GM19043 (cell line): ENCODE measurements around the gene NHEJ1.

ENCODE experiments used
- ATAC-seq: cut with Tn5 transposase; IDR thresholded peaks from one replicate; pipeline ENCODE4 v1.9.1; 2021; ENCODE audit warnings: low read depth; ENCODE audit not compliant: unreplicated experiment

NHEJ1 gene

GRCh38 chr2:219090436-219091299, 69.9 kb downstream of the NHEJ1 start:
- ATAC-seq, result no peak

- no peak for ATAC-seq
Measured at GRCh38 chr2:219089330-219089729, 71.3 kb downstream of the NHEJ1 start.

- ATAC-seq, result no peak
Measured at GRCh38 chr2:219087848-219088247, 72.8 kb downstream of the NHEJ1 start.

- no peak for ATAC-seq
Measured at GRCh38 chr2:219087361-219087760, 73.3 kb downstream of the NHEJ1 start.

DNA sequence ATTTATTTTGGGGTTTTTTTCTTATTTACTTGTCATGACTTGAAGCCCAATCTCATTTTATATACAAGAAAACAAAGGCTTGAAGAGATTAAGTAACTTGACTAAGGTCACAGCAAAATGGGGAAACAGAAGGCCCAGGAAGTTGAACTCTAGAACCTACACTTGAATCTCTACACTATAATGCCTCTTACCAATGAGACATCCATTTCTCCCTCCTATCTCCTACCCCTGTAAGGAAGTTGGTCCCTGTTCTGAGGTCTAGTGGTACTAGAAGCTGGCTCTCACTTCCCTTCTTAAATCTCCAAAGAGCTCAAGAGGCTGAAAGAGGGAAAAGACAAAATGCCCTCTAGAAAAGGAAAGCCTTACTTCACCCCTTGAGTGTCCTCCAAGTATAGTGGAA, 74.4 kb downstream of the NHEJ1 start:
- no peak for ATAC-seq

DNA sequence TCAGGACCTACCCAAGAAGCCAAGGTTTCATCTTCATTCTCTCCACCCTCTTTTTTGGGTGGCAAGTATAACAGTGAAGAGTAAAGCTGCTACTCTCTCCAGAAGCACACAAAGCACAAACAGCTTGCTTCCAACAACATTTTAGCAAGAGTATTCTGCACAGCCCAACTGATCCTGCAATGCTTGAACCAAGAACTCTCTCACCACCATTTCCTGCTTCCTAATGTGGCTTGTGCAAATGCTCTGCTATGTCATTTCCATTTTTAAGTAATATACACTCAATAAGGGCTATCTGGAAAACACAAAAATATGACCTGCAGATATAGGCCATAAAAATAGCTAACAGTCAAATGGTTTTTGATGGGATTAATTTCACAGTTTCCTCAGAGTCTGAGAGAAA, 75.8 kb downstream of the NHEJ1 start:
- no peak for ATAC-seq

GRCh38 chr2:219082332-219082958, 78.2 kb downstream of the NHEJ1 start:
- no peak for ATAC-seq

- ATAC-seq, result peak; percentile 53
Measured at GRCh38 chr2:219081701-219082331, 78.8 kb downstream of the NHEJ1 start.

DNA sequence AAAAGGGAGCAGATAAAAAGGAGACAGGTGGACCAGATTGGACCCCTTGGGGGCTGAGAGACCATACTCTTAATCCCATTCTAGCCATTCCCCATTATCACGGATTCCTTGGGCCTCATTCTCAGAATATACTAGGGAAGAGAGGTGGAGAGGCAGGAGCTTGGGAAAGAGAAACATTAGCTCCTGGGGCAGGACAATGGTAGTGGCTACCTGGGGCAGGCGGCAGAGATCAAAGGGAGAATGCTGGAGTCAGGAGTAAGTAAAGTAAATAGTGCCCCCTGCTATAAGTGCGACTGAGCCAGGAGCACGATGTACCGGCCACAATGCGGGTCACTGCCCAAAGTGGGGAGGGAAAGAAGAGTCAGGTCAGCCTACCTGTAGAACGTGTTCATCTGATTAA, 79.5 kb downstream of the NHEJ1 start:
- ATAC-seq, result no peak

DNA sequence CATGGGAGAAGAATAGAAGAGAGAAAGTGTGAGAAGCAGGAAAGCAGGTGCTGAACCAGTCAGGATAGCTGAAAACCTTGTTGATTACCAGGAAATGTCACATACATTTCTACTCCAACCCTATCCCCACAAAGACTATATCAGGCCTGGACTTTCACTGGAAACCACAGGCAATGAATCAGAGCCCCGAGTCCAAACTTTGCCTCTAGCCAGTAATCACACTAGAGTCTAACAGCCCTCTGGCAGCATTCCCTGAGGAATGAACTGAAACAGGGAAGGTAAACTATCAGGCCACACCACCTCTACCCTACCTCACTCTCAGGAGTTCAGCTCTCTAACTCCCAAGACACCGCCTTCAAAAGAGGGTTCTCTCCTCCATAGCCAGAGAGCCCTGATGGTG, 81.2 kb downstream of the NHEJ1 start:
- ATAC-seq, result no peak

GRCh38 chr2:219078951-219079350, 81.7 kb downstream of the NHEJ1 start:
- ATAC-seq, result no peak

- ATAC-seq, result no peak
Measured at GRCh38 chr2:219078126-219078525, 82.5 kb downstream of the NHEJ1 start.

GRCh38 chr2:219076253-219076652, 84.4 kb downstream of the NHEJ1 start:
- ATAC-seq, result no peak

DNA sequence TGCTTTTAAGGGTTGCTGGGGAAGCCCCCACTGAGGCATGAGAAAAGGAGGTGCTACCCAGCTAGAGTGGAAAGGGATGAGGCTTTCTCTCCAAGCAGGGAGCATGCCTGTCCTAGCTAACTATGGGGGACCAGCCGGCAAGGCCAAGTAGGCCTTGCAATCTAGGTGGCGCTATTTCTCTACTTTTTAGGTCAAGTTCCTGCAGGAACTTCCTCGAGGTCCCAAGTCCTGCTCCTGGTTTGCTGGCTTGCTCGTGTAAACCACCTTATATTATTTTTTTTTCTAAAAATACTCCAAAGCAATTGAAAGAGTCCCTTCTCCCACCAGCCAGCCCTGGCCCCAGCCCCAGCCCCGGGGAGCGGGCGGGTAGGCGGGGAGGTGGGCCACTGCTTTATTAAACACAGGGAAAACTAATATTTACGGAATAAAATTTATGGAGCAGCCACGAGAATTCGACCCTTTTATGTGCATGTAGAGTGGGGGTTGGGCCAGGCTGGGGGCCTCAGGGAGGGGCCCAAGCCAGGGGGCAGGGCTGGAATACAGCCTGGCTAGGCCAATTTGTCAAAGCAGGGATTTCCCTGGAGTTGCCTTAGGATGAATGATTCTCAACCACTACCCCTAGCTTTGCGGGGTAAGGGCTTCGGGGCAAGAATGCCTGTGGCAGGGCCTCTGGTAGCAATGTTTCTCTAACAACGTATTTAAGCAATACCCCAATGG, 87.0 kb downstream of the NHEJ1 start:
- no peak for ATAC-seq

- ATAC-seq, result no peak
Measured at GRCh38 chr2:219072741-219073250, 87.8 kb downstream of the NHEJ1 start.

GRCh38 chr2:219071131-219071816, 89.3 kb downstream of the NHEJ1 start:
- no peak for ATAC-seq

GRCh38 chr2:219065484-219065883, 95.1 kb downstream of the NHEJ1 start:
- no peak for ATAC-seq

DNA sequence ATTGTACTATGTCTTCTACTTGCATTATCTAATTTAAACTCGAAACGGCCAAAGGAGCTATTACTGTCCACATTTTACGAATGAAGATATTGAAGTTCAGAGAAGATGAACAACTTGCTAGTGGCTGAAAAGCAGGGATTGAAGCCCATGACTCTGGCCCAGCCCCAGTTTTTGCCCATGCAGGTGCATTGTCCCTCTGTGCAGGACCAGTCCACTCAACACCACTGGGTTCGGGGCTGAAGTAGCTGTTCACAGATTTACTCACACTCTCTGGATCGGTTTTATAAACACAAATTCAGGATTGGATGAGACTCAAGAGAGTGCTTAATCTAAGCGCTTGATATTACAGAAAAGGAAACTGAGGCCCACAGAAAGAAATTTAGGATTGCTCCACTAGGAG, 98.5 kb downstream of the NHEJ1 start:
- no peak for ATAC-seq

DNA sequence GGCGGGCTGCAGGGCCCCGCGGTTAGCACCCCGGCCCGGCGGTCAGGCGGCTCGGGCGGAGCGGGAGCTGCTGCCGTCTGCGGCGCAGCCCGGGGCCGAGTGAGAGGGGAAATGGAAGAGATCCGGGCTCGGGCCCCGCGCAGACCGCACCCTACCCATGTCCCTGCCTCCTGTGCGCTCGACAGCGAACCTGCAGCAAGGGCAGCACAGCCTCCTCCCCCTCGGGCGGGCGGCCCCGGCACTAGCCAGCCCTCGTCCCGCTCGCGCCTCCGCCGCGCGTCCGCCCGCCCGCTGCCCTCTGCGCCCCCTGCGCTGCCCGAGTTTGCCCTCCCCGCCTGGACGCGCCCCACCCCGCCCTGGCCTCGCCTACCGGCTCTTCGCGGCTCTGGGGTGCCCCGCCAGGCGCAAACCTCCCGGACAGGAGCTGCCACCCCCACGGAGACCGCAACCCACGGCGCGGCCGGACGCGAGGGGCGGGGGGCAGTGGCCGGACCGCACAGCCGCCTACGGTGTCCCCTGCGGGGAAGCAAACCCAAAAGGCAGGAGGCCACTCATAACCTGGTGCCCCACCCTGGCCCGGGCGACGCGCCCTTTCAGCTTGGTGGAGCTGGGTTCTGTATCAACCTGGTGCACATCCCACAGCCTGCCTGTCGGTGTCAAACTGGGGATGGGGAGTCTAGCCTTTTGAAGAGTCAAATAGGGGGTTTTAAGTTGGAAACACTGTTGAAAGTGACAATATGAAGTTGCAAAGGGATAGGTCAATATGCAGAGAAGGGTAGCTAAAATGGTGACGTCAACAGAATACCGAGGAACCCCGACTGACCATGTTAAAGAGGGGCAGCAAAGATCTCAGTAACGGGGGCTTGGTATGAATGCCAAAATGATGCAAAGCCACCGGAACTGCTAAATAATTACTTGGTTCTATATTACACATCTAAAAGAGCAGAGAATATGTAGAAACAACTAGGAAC, 99.5 kb downstream of the NHEJ1 start, which contains the start of gene IHH:
Gene IHH (minus strand): TSS at position 101 of the 971 bp plus-strand sequence. CDS start 454 bp downstream, outside the sequence.
- ATAC-seq, result no peak
